SK-N-SH (cell line): ENCODE measurements around the gene RBM20. TPM values are rescaled to one million over a fixed set of nuclear protein-coding genes. Genes with fewer than 3 reads are reported as not detected.

Experiments
- CTCF ChIA-PET: fragments of 300-600, 350-600 bp; formaldehyde crosslinking; extraction: SDS; loops from one replicate; lab custom pipeline; 2021; lab: Yijun Ruan, JAX
- POLR2A ChIA-PET: fragments of 350-600 bp; sonication (Branson Sonifier 250); formaldehyde crosslinking; extraction: SDS; loops from one replicate; lab custom pipeline; 2020; ENCODE audit warnings: antibody characterized with exemption, inconsistent platforms; lab: Yijun Ruan, JAX
- DNase-seq: peaks from one replicate; pipeline ENCODE4 v3.0.0; 2012
- H2AFZ ChIP-seq: fragments of 200-600 bp; sonication (generic); 2 replicates; pipeline ENCODE4 v1.8.1; 2016; ENCODE audit warnings: antibody characterized with exemption, mild to moderate bottlenecking, low read depth
- H3F3A ChIP-seq: fragments of 200-600 bp; sonication (generic); replicated peaks from 2 replicates; pipeline ENCODE3; 2016; ENCODE audit warnings: antibody characterized with exemption, mild to moderate bottlenecking; ENCODE audit not compliant: insufficient read depth
- H3K27ac ChIP-seq, 2 experiments: fragments of 200-500 bp in 1 of 2; fragments of 200-600 bp in 1 of 2; sonication (Bioruptor generic) in 1 of 2; sonication (generic), shearing (Covaris generic) in 1 of 2; 2 replicates each; pipeline versions ENCODE4 v1.5.1 to v1.6.1; 2014 to 2016; ENCODE audit warnings: low read depth in 2 of 2, inconsistent platforms in 1 of 2, low read length in 1 of 2, mild to moderate bottlenecking in 1 of 2, mixed read lengths in 1 of 2
- H3K27me3 ChIP-seq: fragments of 200-600 bp; sonication (generic), shearing (Covaris generic); 2 replicates; pipeline ENCODE4 v1.6.1; 2016; ENCODE audit warnings: mixed run types; ENCODE audit not compliant: insufficient read depth
- H3K36me3 ChIP-seq, 2 experiments: fragments of 200-500 bp in 1 of 2; fragments of 200-600 bp in 1 of 2; sonication (Bioruptor generic) in 1 of 2; sonication (generic) in 1 of 2; replicated peaks in 1 of 2; 2 replicates each; pipeline versions ENCODE3 to v1.5.1; 2014 to 2016; ENCODE audit warnings: low read length in 1 of 2, mild to moderate bottlenecking in 1 of 2; ENCODE audit not compliant: insufficient read depth in 2 of 2, control insufficient read depth in 1 of 2
- H3K4me1 ChIP-seq, 2 experiments: fragments of 200-500 bp in 1 of 2; fragments of 200-600 bp in 1 of 2; sonication (Bioruptor generic) in 1 of 2; sonication (generic), shearing (Covaris generic) in 1 of 2; 2 replicates each; pipeline versions ENCODE4 v1.5.1 to v1.6.1; 2014 to 2016; ENCODE audit warnings: low read depth in 1 of 2, low read length in 1 of 2, mixed run types in 1 of 2; ENCODE audit not compliant: insufficient read depth in 2 of 2, control insufficient read depth in 1 of 2
- H3K4me2 ChIP-seq: fragments of 200-600 bp; sonication (generic), shearing (Covaris generic); 2 replicates; pipeline ENCODE4 v1.6.1; 2017; ENCODE audit warnings: mixed run types
- H3K4me3 ChIP-seq, 2 experiments: fragments of 200-500 bp in 1 of 2; fragments of 200-600 bp in 1 of 2; sonication (Bioruptor generic) in 1 of 2; sonication (generic), shearing (Covaris generic) in 1 of 2; 2 replicates each; pipeline versions ENCODE4 v1.5.1 to v1.8.1; 2014 to 2016; ENCODE audit warnings: low read depth in 2 of 2, inconsistent platforms in 1 of 2, low read length in 1 of 2, mild to moderate bottlenecking in 1 of 2, mixed read lengths in 1 of 2, moderate library complexity in 1 of 2
- H3K79me2 ChIP-seq: fragments of 200-600 bp; sonication (generic); 2 replicates; pipeline ENCODE4 v1.8.1; 2017; ENCODE audit warnings: mild to moderate bottlenecking; ENCODE audit not compliant: insufficient read depth
- H3K9ac ChIP-seq: fragments of 200-600 bp; sonication (generic); 2 replicates; pipeline ENCODE4 v1.6.1; 2017; ENCODE audit warnings: mixed run types
- H3K9me2 ChIP-seq: fragments of 200-600 bp; sonication (generic); 2 replicates; pipeline ENCODE4 v1.6.1; 2017; ENCODE audit warnings: mixed run types
- H3K9me3 ChIP-seq: fragments of 200-600 bp; sonication (generic); 2 replicates; pipeline ENCODE4 v1.6.1; 2017; ENCODE audit warnings: mixed run types, mild to moderate bottlenecking, moderate library complexity
- H4K20me1 ChIP-seq: fragments of 200-600 bp; sonication (generic); 2 replicates; pipeline ENCODE4 v1.6.1; 2017; ENCODE audit warnings: mild to moderate bottlenecking, mixed run types; ENCODE audit not compliant: insufficient read depth
- FOXM1 ChIP-seq: IDR thresholded peaks from 2 replicates; pipeline ENCODE4 v1.4.0; 2012; ENCODE audit warnings: low read depth, mild to moderate bottlenecking
- IRF3 ChIP-seq: fragments of 150-350 bp; IDR thresholded peaks from 2 replicates; pipeline ENCODE4 v1.6.1; 2016; ENCODE audit warnings: mild to moderate bottlenecking, low read depth, low read length
- MXI1 ChIP-seq: IDR thresholded peaks from 2 replicates; pipeline ENCODE4 v1.6.1; 2012; ENCODE audit warnings: mild to moderate bottlenecking, low read depth, low read length, improper control_type of control experiment
- NFIC ChIP-seq: IDR thresholded peaks from 2 replicates; pipeline ENCODE4 v1.4.0; 2012; ENCODE audit warnings: borderline replicate concordance
- PBX3 ChIP-seq: IDR thresholded peaks from 2 replicates; pipeline ENCODE4; 2012
- RAD21 ChIP-seq: IDR thresholded peaks from 2 replicates; pipeline ENCODE4 v1.6.1; 2012; ENCODE audit warnings: mild to moderate bottlenecking, low read length
- RFX5 ChIP-seq: IDR thresholded peaks from 2 replicates; pipeline ENCODE4 v1.6.1; 2012; ENCODE audit warnings: mild to moderate bottlenecking, improper control_type of control experiment, low read length
- RXRA ChIP-seq: IDR thresholded peaks from 2 replicates; pipeline ENCODE4 v1.4.0; 2012; ENCODE audit warnings: low read depth, mild to moderate bottlenecking, borderline replicate concordance
- SMC3 ChIP-seq: IDR thresholded peaks from 2 replicates; pipeline ENCODE4 v1.6.1; 2012; ENCODE audit warnings: low read depth, low read length, improper control_type of control experiment
- TAF1 ChIP-seq: IDR thresholded peaks from 2 replicates; pipeline ENCODE4 v1.6.1; 2012; ENCODE audit warnings: low read depth, mild to moderate bottlenecking, low read length, moderate library complexity, borderline replicate concordance
- TCF12 ChIP-seq: IDR thresholded peaks from 2 replicates; pipeline ENCODE4 v1.4.0; 2012
- USF1 ChIP-seq: IDR thresholded peaks from 2 replicates; pipeline ENCODE4 v1.4.0; 2012; ENCODE audit warnings: low read depth, borderline replicate concordance
- USF2 ChIP-seq: fragments of 150-350 bp; IDR thresholded peaks from 2 replicates; pipeline ENCODE4 v1.6.1; 2017; ENCODE audit warnings: antibody characterized with exemption, low read length, low read depth, borderline replicate concordance
- ZBTB33 ChIP-seq: IDR thresholded peaks from 2 replicates; pipeline ENCODE4 v1.4.0; 2012; ENCODE audit warnings: low read depth, borderline replicate concordance
- WGBS: methylation state at CpG from one replicate; pipeline ENCODE4 v1.1.6; 2017; ENCODE audit warnings: low lambda C conversion rate; 5-methylcytosine and 5-hydroxymethylcytosine counted together
- polyA plus RNA-seq, 3 experiments: library from polyadenylated mRNA; depleted of rRNA; stranded (reverse); fragments of >200 nt; gene quantifications; 2 replicates each; pipeline ENCODE4 v1.2.3, GENCODE V29; 2012

RBM20 gene
- polyA plus RNA-seq, 1 of the 3 experiments (the other 2 are of a cell fraction): 0.64 TPM

GRCh38 chr10:110698782-110699201 is 54.7 kb downstream of the RBM20 start:
- no peaks in the 10 kb centered on the region for H3K27me3 ChIP-seq
- no peak overlapping the region for H3K4me2 ChIP-seq
- H2AFZ ChIP-seq: no peak overlapping the region
- ChIA-PET CTCF (interaction anchor here (0.8 to 1.5 kb wide), 2 partner anchors 13 to 18 kb away, joined by 3 to 4 read pairs; no protein-coding TSS in a partner anchor), POLR2A (no interaction called here)
- H3K9me3 ChIP-seq: no peaks in the 10 kb centered on the region
- no peak overlapping the region for H3K4me3 ChIP-seq
- no peak for DNase-seq
- no peaks in the 10 kb centered on the region for H4K20me1 ChIP-seq
- WGBS: 81% methylated on average over 6 of the region's 6 CpGs
- peaks cover 0 to 27% of the 10 kb centered on the region in 2 experiments; a peak in 2 of 4 replicates for H3K4me1 ChIP-seq
- H3K79me2 ChIP-seq: no peaks in the 10 kb centered on the region
- H3K27ac ChIP-seq: peak overlapping the region in 1 of 2 experiments; percentile 67; a peak in 2 of 4 replicates
- no peaks in the 10 kb centered on the region for H3K36me3 ChIP-seq
- no peaks in the 10 kb centered on the region for H3K9me2 ChIP-seq
- no peaks in the 10 kb centered on the region for H3F3A ChIP-seq
- no peak overlapping the region for H3K9ac ChIP-seq
- TF ChIP-seq NFIC (peak; percentile 38; the same call in 1 of the 2 replicates), PBX3 (peak; percentile 43), IRF3 (no peak), TCF12 (peak; percentile 69; the same call in 1 of the 2 replicates)

GRCh38 chr10:110699859-110700468 is 55.8 kb downstream of the RBM20 start:
- ChIA-PET CTCF (interaction anchor here (1.5 kb wide), 1 partner anchor 14 kb away, joined by 3 read pairs; no protein-coding TSS in a partner anchor), POLR2A (no interaction called here)
- H3K27me3 ChIP-seq: no peaks in the 10 kb centered on the region
- no peaks in the 10 kb centered on the region for H4K20me1 ChIP-seq
- no peaks in the 10 kb centered on the region for H3K9me2 ChIP-seq
- H3K36me3 ChIP-seq: no peaks in the 10 kb centered on the region
- no peak for DNase-seq
- no peak overlapping the region for H2AFZ ChIP-seq
- no peaks in the 10 kb centered on the region for H3F3A ChIP-seq
- peaks cover 0 to 27% of the 10 kb centered on the region in 2 experiments; a peak in 2 of 4 replicates for H3K4me1 ChIP-seq
- no peaks in the 10 kb centered on the region for H3K79me2 ChIP-seq
- no peak overlapping the region for H3K27ac ChIP-seq
- no peak overlapping the region for H3K4me2 ChIP-seq
- no peak overlapping the region for H3K4me3 ChIP-seq
- no peaks in the 10 kb centered on the region for H3K9me3 ChIP-seq
- WGBS: 91% methylated on average over 10 of the region's 10 CpGs
- H3K9ac ChIP-seq: no peak overlapping the region
- TF ChIP-seq TAF1 (no peak), RXRA (no peak), USF2 (no peak), RFX5 (no peak), ZBTB33 (no peak), SMC3 (no peak), RAD21 (no peak), FOXM1 (no peak), MXI1 (no peak), NFIC (no peak), USF1 (no peak), PBX3 (no peak)
